Loucy (cell line): Measurements from ENCODE around the gene KLHL3.
A peak's percentile ranks its signal among the peaks of the same experiment; 100 is the strongest.

Experiments
- H2AFZ ChIP-seq: fragments of 200-600 bp; sonication (generic); 2 replicates; pipeline ENCODE4 v1.6.0; 2016; ENCODE audit warnings: antibody characterized with exemption, mild to moderate bottlenecking, low read length, moderate library complexity
- H3F3A ChIP-seq: fragments of 200-600 bp; 2 replicates; pipeline ENCODE4 v1.6.0; 2016; ENCODE audit warnings: antibody characterized with exemption, low read depth, mild to moderate bottlenecking
- H3K27me3 ChIP-seq: fragments of 200-600 bp; sonication (generic); 2 replicates; pipeline ENCODE4 v1.6.1; 2014; ENCODE audit warnings: low read length, mild to moderate bottlenecking; ENCODE audit not compliant: insufficient read depth, poor library complexity, severe bottlenecking
- H3K36me3 ChIP-seq: fragments of 200-600 bp; sonication (generic); 2 replicates; pipeline ENCODE4 v1.6.1; 2016; ENCODE audit warnings: low read length; ENCODE audit not compliant: insufficient read depth
- H3K4me1 ChIP-seq: fragments of 200-600 bp; sonication (generic); 2 replicates; pipeline ENCODE4 v1.5.1; 2014; ENCODE audit warnings: low read length, mild to moderate bottlenecking; ENCODE audit not compliant: insufficient read depth, poor library complexity, severe bottlenecking
- H3K4me2 ChIP-seq: fragments of 200-600 bp; sonication (generic); 2 replicates; pipeline ENCODE4 v1.6.0; 2014; ENCODE audit warnings: antibody characterized with exemption, low read length, low read depth, mild to moderate bottlenecking; ENCODE audit not compliant: poor library complexity, severe bottlenecking
- H3K4me3 ChIP-seq: fragments of 200-600 bp; sonication (generic); 2 replicates; pipeline ENCODE4 v1.5.1; 2014; ENCODE audit warnings: low read length, mild to moderate bottlenecking, mixed read lengths; ENCODE audit not compliant: poor library complexity, severe bottlenecking
- H3K79me2 ChIP-seq: fragments of 200-600 bp; sonication (generic); 2 replicates; pipeline ENCODE4 v1.6.1; 2014; ENCODE audit warnings: low read length; ENCODE audit not compliant: insufficient read depth
- H3K9ac ChIP-seq: fragments of 200-600 bp; sonication (generic); 2 replicates; pipeline ENCODE4 v1.6.0; 2014; ENCODE audit warnings: mild to moderate bottlenecking, low read depth, low read length, moderate library complexity; ENCODE audit not compliant: poor library complexity, severe bottlenecking
- H3K9me2 ChIP-seq: fragments of 200-600 bp; sonication (generic); replicated peaks from 2 replicates; pipeline ENCODE4 v1.6.1; 2016; ENCODE audit warnings: low read depth, low read length, mixed read lengths
- H3K9me3 ChIP-seq: fragments of 200-600 bp; sonication (generic); 2 replicates; pipeline ENCODE4 v1.6.1; 2014; ENCODE audit warnings: mild to moderate bottlenecking, antibody characterized with exemption, low read length, low read depth; ENCODE audit not compliant: insufficient read depth
- H4K20me1 ChIP-seq: fragments of 200-600 bp; sonication (generic); 2 replicates; pipeline ENCODE4 v1.6.0; 2014; ENCODE audit warnings: antibody characterized with exemption, low read length, mild to moderate bottlenecking; ENCODE audit not compliant: insufficient read depth, poor library complexity, severe bottlenecking
- CTCF ChIP-seq: fragments of 200-600 bp; sonication (generic); conservative IDR thresholded peaks from 2 replicates; pipeline ENCODE4 v1.5.1; 2014; ENCODE audit warnings: mild to moderate bottlenecking, antibody characterized with exemption, low read length
- EZH2phosphoT487 ChIP-seq: fragments of 200-600 bp; IDR thresholded peaks from 2 replicates; pipeline ENCODE4 v1.6.1; 2018; ENCODE audit warnings: antibody characterized with exemption, mild to moderate bottlenecking, moderate library complexity, borderline replicate concordance

Gene KLHL3

GRCh38 chr5:137582218-137582617 lies 153.7 kb downstream of the KLHL3 start:
- Histone ChIP-seq H3K79me2 (no peaks in the 10 kb centered on the region), H3K4me2 (no peak overlapping the region), H3K27me3 (no peaks in the 10 kb centered on the region), H3F3A (no peaks in the 10 kb centered on the region), H2AFZ (no peak overlapping the region), H3K4me3 (no peak overlapping the region), H3K9me3 (no peaks in the 10 kb centered on the region), H3K9ac (no peak overlapping the region), H3K36me3 (no peaks in the 10 kb centered on the region), H3K4me1 (no peaks in the 10 kb centered on the region), H3K9me2 (no peaks in the 10 kb centered on the region), H4K20me1 (no peaks in the 10 kb centered on the region)
- TF ChIP-seq CTCF (no peak), EZH2phosphoT487 (no peak)

- no peak for TF ChIP-seq EZH2phosphoT487
- TF ChIP-seq CTCF: no peak
- Histone ChIP-seq H3K9me2 (no peaks in the 10 kb centered on the region), H3K4me2 (no peak overlapping the region), H3K4me3 (no peak overlapping the region), H3K9ac (no peak overlapping the region), H3K9me3 (no peaks in the 10 kb centered on the region), H3K79me2 (no peaks in the 10 kb centered on the region), H4K20me1 (no peaks in the 10 kb centered on the region), H3K4me1 (no peaks in the 10 kb centered on the region), H2AFZ (no peak overlapping the region), H3K27me3 (no peaks in the 10 kb centered on the region), H3F3A (no peaks in the 10 kb centered on the region), H3K36me3 (no peaks in the 10 kb centered on the region)
Observed at GRCh38 chr5:137581776-137582175, 154.1 kb downstream of the KLHL3 start.

- Histone ChIP-seq H4K20me1 (no peaks in the 10 kb centered on the region), H3K9ac (no peak overlapping the region), H2AFZ (no peak overlapping the region), H3K4me1 (no peaks in the 10 kb centered on the region), H3K4me2 (no peak overlapping the region), H3K36me3 (no peaks in the 10 kb centered on the region), H3K27me3 (no peaks in the 10 kb centered on the region), H3K9me2 (no peaks in the 10 kb centered on the region), H3K9me3 (no peaks in the 10 kb centered on the region), H3K79me2 (no peaks in the 10 kb centered on the region), H3K4me3 (no peak overlapping the region), H3F3A (no peaks in the 10 kb centered on the region)
- no peak for TF ChIP-seq EZH2phosphoT487
- TF ChIP-seq CTCF: peak; percentile 68
Observed at GRCh38 chr5:137580030-137580429, 155.9 kb downstream of the KLHL3 start.
